Activated CD4-positive, CD25-positive, alpha-beta regulatory T cell treated with anti-CD3 and anti-CD28 coated beads, Interleukin-2, amount 50 U/mL, for 72 hours (primary cell): ENCODE measurements around the gene SIGLEC7.
A peak's percentile ranks its signal among the peaks of the same experiment; 100 is the strongest.

Experiments
- DNase-seq: peaks from one replicate; pipeline ENCODE4 v3.0.0; 2021

The SIGLEC7 gene

GRCh38 chr19:51119611-51120010 lies 22.5 kb upstream of the SIGLEC7 start:
- no peak for DNase-seq

GRCh38 chr19:51120160-51120559 lies 21.9 kb upstream of the SIGLEC7 start:
- no peak for DNase-seq

- DNase-seq, result no peak
These were observed 20.8 kb upstream of the SIGLEC7 start for GRCh38 chr19:51121257-51121656.

- DNase-seq, result no peak
These were observed 19.8 kb upstream of the SIGLEC7 start for GRCh38 chr19:51122112-51122981.

- DNase-seq, result no peak
These were observed 18.7 kb upstream of the SIGLEC7 start for GRCh38 chr19:51123381-51123800.

- DNase-seq, result no peak
These were observed 18.3 kb upstream of the SIGLEC7 start for GRCh38 chr19:51123802-51124201.

GRCh38 chr19:51124216-51124615 lies 17.9 kb upstream of the SIGLEC7 start:
- no peak for DNase-seq

- DNase-seq, result no peak
These were observed 17.4 kb upstream of the SIGLEC7 start, which contains the start of gene SIGLEC9 for GRCh38 chr19:51124729-51125128. TSS of gene SIGLEC9 (plus strand) at chr19:51124906. CDS start at chr19:51124975, 69 bp downstream.

GRCh38 chr19:51125421-51126075 lies 16.6 kb upstream of the SIGLEC7 start:
- DNase-seq, result peak; percentile 28

- no peak for DNase-seq
These were observed 15.1 kb upstream of the SIGLEC7 start for GRCh38 chr19:51127032-51127431.

GRCh38 chr19:51127755-51128154 lies 14.3 kb upstream of the SIGLEC7 start:
- no peak for DNase-seq

GRCh38 chr19:51128227-51128626 lies 13.9 kb upstream of the SIGLEC7 start:
- no peak for DNase-seq

GRCh38 chr19:51129716-51130115 lies 12.4 kb upstream of the SIGLEC7 start:
- no peak for DNase-seq

- DNase-seq, result peak; percentile 26
These were observed 10.1 kb upstream of the SIGLEC7 start for GRCh38 chr19:51131780-51132680.

- no peak for DNase-seq
These were observed 7.1 kb upstream of the SIGLEC7 start for GRCh38 chr19:51135004-51135403.

GRCh38 chr19:51135986-51136762 lies 5.9 kb upstream of the SIGLEC7 start:
- peak; percentile 15 for DNase-seq

GRCh38 chr19:51136851-51137551 lies 5.1 kb upstream of the SIGLEC7 start:
- DNase-seq, result peak; percentile 22

GRCh38 chr19:51137792-51138425 lies 4.2 kb upstream of the SIGLEC7 start:
- DNase-seq, result no peak

GRCh38 chr19:51138549-51138979 lies 3.5 kb upstream of the SIGLEC7 start:
- no peak for DNase-seq

GRCh38 chr19:51139299-51140014 lies 2.6 kb upstream of the SIGLEC7 start:
- no peak for DNase-seq
